LoVo (cell line): Measurements from ENCODE around the gene CDK15.
"Not testable (repeated sequence)": the region's sequence is repeated elsewhere in the genome, so short reads cannot be mapped to it uniquely, and the experiment has no call there.

Source experiments
- DNase-seq: peaks from one replicate; pipeline ENCODE4 v3.0.0-alpha.2; 2016; ENCODE audit warnings: low spot score

CDK15 gene

DNA sequence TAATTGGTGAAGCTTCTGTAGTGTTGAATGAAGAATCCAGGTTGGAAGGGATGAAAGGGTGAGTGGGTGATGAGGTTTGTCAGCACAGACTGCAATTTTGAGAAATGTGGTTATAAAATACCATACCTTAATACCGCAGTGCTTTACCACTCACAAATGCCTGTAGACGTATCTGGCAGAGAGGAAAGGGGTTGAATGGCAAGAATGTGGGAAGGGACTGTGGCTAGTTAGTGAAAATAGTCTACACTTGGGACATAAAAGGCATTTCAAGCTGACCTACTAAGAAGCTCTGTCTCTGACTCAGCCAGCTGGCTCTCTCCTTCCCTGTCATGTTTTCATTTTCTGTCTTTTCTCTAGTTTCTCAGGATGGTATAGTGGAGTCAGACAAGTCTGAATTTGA, 25.1 kb downstream of the CDK15 start:
- DNase-seq: peak; percentile 22

DNA sequence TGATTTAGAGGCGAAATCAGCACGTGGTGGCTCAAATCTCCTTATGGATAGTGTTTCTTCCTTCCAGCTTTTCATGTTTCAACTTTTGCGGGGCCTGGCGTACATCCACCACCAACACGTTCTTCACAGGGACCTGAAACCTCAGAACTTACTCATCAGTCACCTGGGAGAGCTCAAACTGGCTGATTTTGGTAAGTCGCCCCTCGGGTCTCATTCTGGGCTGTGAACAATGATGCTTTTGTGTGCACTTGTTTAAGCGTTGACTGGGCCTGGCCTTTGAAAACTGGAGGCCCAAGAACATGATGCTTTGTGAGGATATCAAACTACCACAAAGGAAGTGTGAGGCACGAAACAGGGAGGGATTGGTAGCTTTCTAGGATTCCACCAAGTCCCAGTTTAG, 27.4 kb downstream of the CDK15 start:
- no peak for DNase-seq

DNA sequence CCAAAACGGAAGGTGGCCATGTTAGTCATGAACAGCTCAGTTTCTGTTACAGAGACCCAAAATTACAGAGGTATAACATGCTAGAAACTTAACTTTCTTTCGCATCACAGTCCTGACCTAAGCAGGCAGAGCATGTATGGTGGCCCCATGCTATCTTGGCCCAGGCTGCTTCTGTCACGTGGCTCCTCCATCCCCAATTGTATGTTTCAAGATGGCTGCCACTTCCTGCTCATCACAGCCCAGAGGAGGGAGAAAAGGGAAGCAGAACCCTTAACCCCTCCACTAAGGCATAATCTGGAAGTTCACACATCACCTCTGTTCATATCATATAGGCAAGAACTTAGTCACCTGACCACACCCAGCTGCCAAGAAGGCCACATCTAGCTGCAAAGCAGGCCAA, 28.7 kb downstream of the CDK15 start:
- no peak for DNase-seq

DNA sequence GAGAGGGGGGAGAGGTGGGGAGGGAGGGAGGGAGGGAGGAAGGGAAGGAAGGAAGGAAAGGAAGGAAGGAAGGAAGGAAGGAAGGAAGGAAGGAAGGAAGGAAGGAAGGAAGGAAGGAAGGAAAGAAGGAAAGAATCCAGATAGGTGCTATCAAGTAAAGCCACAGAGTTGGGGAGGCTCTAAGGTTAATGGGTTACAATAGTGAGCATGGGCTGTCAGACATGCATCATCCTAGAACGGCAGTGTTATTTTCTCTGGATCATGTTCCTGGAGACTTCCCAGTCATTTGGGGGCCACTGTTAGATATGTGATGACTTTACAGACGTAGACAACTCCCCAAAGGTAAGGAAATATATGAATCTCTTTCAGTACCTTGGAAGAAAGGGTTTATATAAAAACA, 31.1 kb downstream of the CDK15 start:
- no peak for DNase-seq

DNA sequence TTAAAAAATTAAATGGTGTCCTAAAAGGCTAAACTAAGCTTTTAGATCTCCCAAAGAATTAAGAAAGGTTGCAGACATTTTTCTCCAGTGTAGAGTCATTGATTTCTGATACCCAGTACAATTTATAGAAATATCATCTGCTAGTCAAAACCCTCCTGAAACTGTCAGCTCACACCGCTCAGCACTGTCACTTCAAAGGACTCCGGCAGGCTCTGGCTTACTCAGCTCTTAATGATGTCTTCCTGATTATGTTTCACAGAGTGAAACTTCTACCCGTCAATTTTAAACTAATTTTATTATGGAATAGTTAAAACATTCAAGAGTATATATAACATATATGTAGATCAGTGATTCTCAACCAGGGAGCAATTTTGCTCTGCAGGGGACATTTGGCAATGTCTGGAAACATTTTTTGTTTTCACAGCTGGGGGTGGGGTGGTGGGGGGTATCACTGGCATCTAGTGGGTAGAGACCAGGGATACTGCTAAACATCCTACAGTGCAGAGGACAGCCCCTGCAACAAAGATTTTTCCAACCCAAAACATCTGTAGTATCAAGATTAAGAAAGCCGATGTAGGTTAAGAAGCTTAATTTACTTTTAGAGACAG, 31.6 kb downstream of the CDK15 start:
- DNase-seq: no peak

DNA sequence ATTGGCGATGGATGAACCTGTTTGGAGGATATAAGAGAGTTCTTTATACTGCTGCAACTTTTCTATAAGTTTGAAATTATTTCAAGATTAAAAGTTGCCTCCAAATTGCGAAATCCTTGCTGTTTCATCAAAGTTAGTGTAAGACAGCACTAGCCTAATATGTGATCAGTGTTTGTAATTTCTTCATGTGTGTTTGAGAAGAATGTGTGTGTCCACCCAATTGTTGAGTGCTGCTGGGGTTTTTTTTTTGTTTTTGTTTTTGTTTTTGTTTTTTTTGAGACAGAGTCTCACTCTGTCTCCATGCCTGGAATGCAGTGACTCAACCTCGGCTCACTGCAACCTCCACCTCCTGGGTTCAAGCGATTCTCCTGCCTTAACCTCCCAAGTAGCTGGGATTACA, 33.4 kb downstream of the CDK15 start:
- no peak for DNase-seq

DNA sequence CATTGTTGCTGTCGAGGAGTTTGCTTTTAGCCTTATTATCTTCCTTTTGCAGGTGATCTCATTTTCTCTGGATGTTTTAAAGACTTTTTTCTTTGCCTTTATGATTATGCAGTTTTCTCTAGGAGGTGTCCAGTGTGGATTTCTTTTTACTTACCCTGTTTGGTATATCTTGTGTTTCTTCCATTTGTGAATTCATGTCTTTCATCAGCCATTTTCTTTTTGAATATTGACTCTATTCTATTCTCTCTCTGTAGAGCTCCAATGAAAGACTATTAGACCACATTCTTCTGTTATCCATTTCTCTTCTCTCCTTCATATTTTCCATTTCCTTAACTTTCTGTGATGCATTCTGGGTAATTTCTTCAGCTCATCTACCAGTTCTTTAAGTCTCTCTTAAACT, 34.4 kb downstream of the CDK15 start:
- DNase-seq: no peak

DNA sequence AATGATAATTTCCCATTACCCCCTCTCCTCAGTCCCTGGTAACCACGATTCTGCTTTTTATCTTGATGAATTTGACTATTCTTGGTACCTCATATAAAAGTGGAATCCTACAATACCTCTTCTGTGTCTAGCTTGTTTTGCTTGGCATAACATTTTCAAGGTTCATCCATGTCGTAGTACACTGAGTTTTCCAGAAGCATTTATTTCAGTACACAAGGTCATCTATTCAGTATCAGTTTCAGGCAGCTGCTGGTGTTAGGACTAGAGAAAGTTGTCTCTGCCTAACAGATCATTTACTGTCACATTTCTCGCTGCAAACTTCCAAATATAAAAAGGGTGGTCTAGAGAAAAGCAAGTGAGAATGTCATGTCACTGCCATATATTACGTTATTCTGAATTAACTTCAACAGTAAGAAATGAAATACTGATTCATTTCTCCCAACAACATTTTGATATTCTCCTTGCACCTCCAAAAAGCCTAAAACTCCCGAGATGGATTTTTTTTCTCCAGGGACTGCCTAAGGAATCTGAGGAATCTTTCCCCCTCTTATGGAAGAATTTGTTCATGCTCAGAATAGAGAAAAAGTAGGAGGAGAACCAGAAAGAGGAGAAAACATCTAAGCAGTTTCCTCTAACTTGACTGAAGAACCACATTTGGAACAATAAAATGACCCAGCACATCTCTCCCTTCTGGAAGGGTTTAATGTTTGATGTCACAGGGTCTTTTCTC, 36.0 kb downstream of the CDK15 start:
- DNase-seq: no peak

DNA sequence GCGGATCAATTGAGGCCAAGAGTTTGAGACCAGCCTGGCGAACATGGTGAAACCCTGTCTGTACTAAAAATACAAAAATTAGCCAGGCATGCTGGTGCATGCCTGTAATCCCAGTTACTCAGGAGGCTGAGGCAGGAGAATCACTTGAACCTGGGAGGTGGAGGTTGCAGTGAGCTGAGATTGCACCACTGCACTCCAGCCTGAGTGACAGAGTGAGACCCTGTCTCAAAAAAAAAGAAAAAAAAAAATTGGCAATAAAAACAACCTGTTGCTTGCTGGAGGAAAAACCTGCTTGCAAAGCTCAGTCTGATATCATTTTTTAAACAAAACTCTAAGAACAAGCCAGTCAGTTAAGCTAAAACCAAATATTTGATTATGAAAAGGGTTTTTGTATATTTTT, 38.6 kb downstream of the CDK15 start:
- DNase-seq: not testable (repeated sequence)

DNA sequence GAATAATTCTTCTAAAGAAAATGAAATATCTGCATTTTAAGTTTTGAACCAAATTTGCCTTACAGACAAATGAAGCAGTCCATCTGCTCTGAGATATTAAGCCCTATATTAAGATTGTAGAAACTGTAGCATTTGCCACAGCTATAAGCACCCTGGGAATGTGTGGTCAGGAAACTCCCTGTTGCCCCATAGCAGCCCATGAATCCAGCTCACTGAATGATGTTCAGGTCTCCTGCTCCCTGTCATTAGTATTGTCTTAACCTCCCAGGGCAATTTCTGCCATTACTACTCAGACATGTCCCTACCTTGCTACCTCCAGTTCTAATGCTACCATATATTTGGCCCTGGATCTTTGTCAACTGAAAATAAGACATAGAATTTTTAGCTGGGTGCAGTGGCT, 41.1 kb downstream of the CDK15 start:
- DNase-seq: no peak

DNA sequence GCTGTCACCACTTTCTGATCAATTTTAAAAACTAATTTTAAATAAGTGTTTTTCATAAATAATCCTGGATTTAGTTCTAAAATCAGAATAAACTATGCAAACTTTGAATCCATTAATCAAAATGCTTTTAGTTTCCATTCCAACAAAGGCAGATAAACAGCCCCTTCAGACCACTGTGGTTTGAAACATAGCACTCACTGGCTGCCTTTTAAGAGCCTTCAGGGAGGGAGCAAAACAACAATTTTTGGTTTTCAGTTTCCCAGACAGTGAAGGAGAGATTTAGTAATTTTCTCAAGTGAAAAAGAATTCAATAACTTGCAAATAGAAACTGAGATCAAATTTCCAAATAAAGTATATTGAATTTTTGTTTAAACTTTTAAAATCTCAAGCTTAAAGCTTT, 46.1 kb downstream of the CDK15 start:
- no peak for DNase-seq

DNA sequence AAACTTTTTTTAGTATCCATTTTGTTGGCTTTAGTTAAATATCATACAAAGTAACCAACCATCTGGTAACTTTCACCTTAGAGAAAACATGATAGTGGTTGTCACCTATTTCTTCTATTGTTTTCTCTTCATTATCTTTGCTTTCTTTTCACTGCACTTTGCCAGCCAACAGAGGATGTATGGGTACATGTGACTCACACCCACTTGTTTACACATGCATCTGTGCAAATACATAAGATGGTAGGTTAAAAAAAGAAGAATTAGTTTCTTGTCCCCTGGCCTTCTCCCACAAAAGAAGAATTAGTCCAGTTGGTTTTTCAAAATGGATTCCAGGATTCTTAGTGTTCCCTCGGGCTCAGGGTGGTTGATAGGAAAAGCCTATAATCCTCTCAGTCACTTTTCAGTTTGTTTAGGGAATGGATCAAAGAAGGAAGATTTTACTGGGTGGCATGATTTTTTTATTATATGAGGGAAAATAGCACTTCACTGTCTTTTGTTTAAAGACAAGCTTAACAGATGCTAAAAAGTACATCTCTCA, 46.6 kb downstream of the CDK15 start:
- no peak for DNase-seq

DNA sequence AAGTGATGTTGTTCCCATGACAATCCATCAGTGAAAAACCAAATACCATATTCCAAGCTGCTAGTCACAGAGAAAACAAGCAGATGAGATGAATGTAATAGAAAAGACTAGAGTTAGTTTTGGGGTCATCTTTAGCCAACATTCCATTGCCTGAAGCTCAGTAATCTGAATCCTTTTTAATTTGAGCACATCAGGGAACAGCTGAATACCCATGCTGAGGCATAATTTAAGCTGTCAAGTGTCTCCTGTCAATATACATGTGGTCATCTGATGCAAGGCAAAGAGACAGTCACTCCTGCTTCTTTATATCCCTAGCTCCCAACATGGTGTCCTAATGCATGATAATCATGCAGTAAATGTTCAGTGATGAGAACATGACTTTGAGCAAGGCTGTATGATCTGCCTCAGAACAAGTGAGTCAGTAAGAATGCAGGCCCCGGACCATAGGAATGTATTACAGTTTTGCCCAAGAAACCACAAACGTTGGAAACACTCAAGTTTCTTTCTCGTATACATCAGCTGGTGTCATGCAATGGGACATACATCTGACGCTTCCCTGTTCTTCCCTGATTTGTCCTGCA, 48.0 kb downstream of the CDK15 start:
- DNase-seq: peak; percentile 37

DNA sequence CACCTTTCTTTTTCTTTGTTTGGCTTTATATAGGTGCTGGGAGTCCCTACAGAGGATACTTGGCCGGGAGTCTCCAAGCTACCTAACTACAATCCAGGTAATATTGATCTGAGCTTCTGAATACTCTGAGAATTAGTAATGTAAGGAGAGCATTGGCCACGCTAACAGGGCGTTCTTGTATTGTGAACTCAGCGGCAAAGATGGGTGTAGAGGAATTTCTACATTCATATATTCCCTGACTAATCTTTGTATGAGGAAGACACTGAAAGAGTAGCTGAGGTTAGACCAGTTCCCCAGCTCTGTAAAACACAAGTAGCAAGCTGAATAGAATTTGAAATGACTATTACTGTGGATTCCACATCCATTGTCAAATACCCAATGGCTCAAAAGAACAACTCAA, 48.5 kb downstream of the CDK15 start:
- DNase-seq: no peak

DNA sequence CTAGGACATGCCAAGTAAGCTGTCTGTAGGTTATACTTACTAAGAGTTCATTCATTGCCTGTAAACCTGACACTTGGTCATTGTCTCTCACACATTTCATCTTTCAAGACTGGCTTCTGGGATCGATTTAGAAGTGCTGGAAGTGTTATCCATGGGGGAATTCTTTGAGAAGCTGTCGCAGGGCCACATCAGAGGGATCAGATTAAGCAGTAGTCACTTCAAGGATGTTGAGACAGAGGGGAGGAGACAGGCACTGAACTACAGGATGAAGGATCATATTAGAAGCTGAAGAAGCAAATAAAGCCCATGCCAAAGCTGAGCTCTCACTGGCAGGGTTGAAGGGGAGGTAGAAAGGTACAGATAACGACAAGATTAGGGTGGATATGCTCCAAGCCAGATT, 49.0 kb downstream of the CDK15 start:
- DNase-seq: no peak

DNA sequence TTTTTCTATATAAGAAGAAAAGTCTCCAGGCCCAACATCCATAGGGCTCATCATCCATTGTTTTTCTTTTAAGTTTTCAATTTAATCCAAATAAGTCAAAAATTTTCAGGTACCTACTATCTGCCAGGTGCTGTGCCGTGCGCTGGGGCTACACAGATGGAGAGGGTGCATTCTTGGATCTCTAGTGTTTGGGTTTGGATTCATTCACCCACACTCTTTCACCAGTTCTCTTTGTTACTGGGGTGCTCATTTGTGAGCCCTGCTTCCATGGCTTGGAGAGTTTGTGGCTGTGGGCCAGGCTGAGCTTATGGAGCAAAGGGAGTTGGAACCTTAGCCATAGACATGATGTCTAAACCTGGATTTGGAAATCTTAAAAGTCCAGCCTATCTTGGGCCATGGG, 51.0 kb downstream of the CDK15 start:
- DNase-seq: no peak

DNA sequence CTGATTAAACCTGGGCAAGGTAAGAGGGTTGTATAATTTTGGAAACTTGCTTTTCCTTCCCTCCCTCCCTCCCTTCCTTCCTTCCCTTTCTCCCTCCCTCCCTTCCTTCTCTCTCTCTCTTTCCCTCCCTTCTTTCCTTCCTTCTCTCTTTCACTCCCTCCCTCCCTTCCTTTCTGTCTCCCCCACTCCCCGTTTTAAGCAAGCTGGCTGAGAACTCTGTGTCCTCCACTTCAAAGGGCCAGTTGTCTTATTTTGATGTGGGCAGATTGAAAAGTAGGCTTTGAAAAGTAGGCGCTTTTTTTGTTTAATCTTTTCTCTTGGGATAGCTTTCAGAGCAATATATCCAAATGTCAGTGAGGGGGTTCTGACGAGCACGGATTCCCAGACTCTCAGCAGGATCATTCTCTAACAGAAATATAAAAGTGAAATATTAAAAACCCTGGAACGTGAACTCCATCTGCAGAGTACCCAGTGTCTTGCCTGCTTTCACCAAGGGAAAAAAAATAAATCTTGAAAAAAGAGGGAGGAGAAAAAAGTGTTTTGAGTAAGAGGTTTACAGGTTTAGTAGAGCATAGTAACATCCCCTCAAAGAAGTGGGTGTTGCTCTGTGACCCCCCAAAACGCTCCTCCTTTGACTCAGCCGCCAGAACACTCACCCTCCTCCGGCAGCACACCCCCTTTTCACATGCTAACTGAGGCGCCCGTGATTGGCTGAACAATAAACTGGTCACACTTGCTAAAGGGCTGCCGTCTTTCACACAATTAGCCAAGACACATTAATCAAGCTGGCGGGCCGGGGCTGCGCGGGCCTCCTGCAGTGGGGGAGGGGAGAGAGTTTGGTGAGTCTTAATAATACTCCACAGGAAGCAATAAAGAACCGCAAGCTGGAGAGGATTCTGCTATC, 52.2 kb downstream of the CDK15 start:
- no peak for DNase-seq

DNA sequence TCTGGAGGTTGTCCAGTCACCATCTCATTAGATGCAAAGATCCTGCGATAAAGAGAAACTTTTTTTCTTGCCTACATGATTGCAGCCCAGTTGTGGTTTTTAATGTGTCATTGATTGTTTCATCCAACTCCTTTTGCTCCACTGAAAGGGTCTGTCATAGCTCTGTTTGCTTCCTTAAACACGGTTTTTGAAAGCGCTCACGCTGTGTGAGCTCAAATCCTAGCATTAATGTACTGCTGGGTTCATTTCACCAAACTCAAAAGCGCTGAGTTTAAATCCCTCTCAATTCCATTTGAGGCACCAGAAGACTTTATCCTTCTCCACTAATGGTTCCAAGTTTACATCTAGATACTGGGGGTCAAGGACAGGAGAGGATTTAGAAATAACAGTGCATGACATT, 53.6 kb downstream of the CDK15 start:
- no peak for DNase-seq

DNA sequence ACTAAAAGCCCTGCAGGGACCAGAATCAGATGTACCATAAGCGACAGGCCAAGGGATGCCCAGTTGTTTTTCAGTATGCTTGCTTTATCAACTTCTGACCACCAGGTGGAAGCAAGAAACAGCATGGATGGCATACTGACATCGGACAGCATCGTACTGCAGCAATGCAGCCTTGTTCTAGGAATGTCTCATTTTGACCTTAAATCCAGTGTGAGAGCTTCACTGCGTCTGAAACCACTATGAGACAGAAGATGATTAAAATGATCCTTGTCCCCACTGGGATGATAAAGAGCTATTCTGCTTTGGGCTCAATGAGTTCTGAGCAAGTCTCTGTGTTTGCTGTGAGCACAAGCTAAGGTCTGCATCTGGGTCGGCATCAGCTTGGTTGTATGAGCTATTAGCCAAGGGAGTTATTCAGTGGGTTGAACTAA, 54.3 kb downstream of the CDK15 start:
- DNase-seq: peak; percentile 64

DNA sequence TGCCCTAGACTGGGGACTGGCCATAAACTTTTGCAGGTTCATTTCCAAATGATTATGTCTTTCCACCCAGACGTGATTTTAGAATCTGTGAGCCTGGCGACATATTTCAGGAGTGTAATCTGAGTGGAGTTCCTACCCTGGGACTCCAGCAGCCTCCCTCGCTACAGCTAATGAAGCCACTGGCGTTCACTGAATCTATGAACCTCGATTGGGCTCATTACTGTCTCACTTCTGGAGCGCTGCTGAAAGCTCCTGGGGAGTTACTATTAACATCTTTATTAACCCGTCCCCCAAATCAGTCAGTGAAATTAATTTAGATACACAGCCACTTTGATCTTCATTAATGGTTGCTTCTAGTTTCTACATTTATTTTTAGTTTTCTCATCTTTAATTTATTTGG, 56.5 kb downstream of the CDK15 start:
- DNase-seq: no peak

DNA sequence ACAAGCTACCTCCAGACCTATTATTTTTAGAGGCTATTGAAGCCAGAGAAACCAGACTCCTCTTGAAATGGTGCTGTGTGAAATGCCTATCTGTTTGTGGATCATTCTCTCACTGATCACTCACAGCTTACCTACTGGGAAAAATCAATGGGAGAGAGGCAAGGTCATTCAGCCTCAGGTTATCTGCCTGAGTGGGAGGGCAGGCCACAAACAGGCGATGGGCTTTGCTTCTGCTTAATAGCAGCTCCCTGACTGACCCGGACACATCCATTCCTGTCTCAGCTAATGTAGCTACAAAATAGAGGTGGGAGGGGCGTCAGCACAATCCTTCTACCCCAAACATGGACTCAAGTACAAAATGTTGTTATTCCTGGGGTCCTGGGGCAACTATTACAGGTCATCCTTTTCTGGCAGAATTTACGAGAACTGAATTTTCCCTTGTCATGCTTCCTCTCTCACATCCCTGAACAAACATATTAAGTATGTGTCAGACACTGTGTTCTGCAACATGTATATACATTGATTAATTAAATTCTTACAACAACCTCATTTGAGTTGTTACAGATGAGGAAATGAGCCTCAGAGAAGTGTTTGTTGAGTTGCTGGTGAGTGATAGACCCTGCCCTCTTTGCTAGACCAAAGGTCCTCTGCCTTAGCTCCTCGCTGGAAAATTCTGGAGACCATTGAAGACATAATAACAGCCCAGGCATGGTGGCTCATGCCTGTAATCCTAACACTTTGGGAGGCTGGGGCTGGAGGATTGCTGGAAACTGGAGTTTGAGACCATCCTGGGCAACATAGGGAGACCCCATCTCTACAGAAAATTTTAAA, 60.5 kb downstream of the CDK15 start:
- DNase-seq: no peak

DNA sequence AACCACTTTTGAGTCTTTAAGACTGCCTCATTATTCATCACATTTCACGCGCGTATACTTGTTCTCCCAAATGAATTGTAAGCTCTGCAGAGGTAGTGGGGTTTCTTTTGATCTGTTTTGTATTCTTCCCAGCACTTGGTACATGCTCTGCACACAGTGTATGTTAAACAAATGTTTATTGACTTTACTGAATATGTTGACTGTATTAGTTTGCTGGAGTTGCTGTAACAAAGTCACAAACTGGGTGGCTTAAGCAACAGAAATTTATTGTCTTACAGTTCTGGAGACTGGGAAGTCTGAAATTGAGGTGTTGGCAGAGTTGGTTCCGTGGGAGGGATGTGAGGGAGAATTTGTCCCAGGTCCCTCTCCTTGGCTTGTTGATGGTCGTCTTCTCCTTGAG, 65.1 kb downstream of the CDK15 start:
- DNase-seq: no peak
